ENCODE measurements around the gene AP2B1.

GRCh38 chr17:35714988-35715387, 127.9 kb downstream of the AP2B1 start:
- TF ChIP-seq CTCF (tag by site-specific recombination; IDR thresholded peaks at IDR 0.05) (no peak), OSR2 (tag by site-specific recombination; IDR thresholded peaks at IDR 0.05) (no peak), BCL11B (tag by site-specific recombination; IDR thresholded peaks at IDR 0.05; ENCODE audit: low read depth) (no peak), GFI1B (tag by site-specific recombination; IDR thresholded peaks at IDR 0.05) (no peak), ZNF324 (tag by site-specific recombination; IDR thresholded peaks at IDR 0.05) (no peak), ZNF214 (tag by site-specific recombination; IDR thresholded peaks at IDR 0.05; ENCODE audit: borderline replicate concordance) (no peak), ZNF510 (tag by site-specific recombination; IDR thresholded peaks at IDR 0.05; ENCODE audit: insufficient replicate concordance) (no peak), ZNF473 (tag by site-specific recombination; IDR thresholded peaks at IDR 0.05) (no peak), ZNF211 (tag by site-specific recombination; IDR thresholded peaks at IDR 0.05; ENCODE audit: low read depth) (no peak), ZNF26 (tag by site-specific recombination; IDR thresholded peaks at IDR 0.05) (no peak)
- TF ChIP-seq, protein P1, sequence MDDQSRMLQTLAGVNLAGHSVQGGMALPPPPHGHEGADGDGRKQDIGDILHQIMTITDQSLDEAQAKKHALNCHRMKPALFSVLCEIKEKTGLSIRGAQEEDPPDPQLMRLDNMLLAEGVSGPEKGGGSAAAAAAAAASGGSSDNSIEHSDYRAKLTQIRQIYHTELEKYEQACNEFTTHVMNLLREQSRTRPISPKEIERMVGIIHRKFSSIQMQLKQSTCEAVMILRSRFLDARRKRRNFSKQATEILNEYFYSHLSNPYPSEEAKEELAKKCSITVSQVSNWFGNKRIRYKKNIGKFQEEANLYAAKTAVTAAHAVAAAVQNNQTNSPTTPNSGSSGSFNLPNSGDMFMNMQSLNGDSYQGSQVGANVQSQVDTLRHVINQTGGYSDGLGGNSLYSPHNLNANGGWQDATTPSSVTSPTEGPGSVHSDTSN (CRISPR knock-in tag; IDR thresholded peaks at IDR 0.05) = no peak
- TF ChIP-seq, protein P2, sequence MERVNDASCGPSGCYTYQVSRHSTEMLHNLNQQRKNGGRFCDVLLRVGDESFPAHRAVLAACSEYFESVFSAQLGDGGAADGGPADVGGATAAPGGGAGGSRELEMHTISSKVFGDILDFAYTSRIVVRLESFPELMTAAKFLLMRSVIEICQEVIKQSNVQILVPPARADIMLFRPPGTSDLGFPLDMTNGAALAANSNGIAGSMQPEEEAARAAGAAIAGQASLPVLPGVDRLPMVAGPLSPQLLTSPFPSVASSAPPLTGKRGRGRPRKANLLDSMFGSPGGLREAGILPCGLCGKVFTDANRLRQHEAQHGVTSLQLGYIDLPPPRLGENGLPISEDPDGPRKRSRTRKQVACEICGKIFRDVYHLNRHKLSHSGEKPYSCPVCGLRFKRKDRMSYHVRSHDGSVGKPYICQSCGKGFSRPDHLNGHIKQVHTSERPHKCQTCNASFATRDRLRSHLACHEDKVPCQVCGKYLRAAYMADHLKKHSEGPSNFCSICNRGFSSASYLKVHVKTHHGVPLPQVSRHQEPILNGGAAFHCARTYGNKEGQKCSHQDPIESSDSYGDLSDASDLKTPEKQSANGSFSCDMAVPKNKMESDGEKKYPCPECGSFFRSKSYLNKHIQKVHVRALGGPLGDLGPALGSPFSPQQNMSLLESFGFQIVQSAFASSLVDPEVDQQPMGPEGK (tag by site-specific recombination; IDR thresholded peaks at IDR 0.05) = no peak
- TF ChIP-seq, protein P3, sequence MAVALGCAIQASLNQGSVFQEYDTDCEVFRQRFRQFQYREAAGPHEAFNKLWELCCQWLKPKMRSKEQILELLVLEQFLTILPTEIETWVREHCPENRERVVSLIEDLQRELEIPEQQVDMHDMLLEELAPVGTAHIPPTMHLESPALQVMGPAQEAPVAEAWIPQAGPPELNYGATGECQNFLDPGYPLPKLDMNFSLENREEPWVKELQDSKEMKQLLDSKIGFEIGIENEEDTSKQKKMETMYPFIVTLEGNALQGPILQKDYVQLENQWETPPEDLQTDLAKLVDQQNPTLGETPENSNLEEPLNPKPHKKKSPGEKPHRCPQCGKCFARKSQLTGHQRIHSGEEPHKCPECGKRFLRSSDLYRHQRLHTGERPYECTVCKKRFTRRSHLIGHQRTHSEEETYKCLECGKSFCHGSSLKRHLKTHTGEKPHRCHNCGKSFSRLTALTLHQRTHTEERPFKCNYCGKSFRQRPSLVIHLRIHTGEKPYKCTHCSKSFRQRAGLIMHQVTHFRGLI (tag by site-specific recombination; IDR thresholded peaks at IDR 0.05) = no peak
